ENCODE data around the gene MN1.

The MN1 gene

DNA sequence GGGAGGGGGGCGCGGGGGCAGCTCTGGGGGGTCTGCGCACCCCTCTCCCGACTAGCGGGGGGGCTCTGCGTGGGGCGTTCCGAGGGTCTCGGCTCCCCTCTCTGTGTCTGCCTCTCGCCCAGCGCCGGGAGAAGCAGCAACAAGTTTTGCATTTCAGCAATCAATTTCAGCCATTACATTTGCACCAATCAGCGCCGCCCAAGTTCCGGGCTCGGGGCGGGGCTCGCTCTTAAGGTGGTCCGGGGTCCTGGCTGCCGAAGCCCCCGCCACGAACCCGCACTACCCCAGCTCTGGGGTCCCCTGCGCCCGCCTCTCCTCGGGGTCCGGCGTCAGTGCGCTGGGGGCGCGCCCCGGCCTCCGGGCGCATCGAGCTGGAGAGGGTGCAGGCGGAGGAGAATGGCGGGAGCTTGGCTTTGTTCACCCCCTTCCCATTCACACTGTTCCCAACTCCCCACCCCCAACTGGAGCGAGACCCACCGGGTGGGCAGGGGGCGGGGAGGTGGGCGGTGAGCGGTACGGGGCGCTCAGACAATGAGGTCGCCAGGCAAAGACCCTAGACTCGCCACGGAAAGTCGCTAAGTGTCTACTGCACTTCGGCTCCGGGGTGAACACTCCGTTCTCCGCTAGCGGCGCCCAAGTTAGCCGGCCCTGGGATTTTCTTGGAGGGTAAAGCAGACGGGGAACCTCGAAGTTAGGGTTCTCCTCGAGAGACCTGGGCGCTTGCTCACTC is at the start of gene MN1:
Gene MN1 (minus strand): TSS at position 141 of the 730 bp plus-strand sequence. CDS start 1,213 bp downstream, outside the sequence.
- peak; percentile 67 for DNase-seq

DNA sequence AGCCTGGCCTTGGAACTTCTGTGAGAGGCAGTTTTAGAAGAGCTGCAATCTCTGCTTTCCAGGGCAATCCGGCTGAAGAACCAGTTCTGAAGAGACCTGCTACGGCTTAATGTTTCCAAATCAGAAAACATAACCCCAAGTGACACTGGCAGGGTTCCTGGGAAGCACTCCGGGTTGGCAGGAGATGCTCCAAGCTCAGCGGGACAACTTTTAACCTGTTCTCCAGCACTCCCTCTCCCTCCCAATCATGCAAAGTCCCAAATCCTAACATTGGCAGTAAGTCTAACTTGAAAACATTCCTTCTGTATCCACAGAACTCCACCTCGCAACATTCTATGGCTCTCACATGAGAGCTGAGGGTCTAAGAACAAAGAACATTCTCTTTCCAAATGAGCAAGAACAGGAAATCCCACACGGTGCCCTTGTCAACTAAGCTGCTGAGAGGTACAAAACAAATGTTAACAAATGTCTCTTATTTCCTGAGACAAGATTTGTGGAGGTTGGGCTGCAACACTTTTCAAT is 48.5 kb upstream of the MN1 start:
- DNase-seq = peak; percentile 28

DNA sequence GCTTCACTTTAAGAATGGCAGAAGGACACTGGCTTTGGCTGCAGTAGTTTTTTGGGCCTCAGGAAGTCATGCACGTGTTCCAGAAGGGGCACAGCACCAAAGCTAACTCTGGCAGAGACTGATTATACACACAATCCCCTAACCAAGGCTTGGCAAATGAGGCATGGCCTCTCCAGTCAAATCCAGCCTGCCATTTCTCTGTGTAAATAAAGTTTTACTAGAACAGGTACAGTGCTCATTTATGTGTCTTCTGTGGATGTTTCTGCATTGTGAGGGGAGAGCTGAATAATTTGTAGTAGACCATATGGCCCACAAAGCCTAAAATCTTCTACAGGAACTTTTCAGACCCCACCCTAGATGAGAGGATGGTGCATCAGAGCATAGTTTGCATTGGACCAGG is 46.4 kb upstream of the MN1 start:
- DNase-seq = no peak

DNA sequence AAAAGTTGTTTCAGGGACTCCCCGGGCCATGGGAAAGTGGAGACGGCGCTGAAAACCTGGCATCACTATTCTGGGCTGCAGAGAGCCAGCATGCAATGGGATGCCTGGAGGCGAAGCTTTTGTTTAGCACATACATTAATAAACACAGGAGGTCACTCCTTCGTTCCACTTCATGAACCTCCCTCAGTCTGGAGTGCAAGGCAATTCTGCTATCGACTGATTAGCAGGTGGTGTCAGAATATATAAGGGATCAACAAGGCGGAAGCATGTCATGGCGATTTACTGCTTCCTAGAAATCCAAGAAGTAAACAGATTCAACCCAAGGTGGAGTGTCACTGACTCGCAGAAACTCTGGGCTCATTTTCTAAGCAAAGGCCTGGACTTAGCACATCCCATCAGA is 45.4 kb upstream of the MN1 start:
- no peak for DNase-seq

DNA sequence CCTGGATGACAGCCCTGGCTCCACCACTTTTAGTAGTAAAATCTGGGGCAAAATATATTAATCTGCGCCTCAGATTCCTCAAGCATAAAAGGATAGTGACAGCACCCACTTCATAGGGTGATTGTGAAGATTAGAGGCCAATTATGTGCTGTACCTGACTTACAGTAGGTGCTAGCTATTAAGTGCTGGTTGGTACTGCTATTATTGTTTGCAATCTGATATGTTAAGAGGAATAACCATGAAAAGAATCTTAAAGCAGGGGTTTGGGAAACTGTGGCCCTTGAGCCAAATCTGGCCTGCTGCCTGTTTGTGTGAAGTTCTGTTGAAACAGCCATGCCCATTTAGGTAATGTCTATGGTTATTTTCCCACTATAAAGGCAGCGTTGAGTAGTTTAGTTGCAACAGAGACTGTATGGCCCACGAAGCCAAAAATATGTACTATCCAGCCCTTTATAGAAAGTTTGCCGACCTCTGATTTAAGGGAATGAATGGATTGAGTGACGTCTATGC is 44.7 kb upstream of the MN1 start:
- DNase-seq = no peak

DNA sequence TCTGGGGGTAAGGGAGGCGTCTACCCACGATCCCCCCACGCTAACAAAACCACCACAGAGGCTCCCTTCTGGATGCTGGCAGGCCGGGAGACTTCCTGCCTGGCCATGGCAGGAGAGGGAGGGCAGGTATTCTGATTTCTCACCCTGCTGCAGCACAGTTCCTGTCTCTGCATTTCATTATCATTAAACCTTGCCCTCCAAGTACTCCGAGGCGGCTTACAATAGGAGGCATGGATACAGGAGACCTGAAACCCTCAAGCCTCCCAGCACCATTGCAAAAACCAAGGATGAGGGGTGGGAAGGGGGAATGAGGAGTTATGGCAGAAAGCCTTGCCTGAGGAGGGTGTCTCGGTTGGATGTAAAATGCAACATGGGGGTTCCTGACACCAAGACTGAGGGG is 44.1 kb upstream of the MN1 start:
- DNase-seq = no peak

DNA sequence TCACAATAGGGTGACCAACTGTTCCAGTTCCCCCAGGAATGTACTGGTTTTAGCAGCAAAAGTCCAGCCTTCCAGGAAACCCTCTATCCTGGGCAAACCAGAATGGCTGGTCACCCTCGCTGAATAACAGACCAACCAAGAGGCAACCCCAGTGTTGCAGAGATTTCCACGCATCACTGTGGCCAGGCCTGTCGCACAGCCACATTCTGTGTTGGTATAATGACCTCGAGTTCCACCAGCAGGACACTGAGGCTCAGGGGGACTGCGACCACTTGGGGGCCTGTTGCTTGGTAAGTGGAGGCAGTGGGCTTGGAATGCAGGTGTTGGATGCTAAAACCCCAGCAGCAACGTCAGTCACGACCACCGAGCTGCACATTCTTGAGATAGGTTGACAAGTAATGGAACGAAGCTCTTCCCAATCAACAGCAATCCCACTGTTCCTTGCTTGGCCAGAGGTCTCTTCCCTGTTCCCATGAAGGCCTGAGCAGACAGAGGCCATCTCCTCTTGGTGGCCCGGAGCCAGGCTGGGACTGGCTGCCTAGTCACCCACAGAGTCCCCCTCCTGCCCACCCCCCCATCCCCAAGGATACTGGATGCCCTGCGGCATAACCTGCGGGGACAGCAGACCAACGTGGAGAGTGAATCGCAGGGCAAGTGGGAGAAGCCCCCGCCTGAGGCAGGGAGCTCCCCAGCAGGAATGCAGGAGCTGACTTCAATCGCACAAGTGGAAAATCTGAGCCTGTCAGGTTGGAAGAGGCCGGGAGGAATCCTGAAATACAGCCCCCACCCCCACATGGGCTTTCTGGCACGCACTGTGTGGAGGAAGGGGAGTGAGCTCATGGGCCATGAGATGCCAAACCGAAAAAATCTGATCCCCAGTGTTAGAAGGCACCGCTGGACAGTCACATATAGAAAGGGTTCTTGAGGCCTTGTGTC is 43.4 kb upstream of the MN1 start:
- DNase-seq = peak; percentile 66

DNA sequence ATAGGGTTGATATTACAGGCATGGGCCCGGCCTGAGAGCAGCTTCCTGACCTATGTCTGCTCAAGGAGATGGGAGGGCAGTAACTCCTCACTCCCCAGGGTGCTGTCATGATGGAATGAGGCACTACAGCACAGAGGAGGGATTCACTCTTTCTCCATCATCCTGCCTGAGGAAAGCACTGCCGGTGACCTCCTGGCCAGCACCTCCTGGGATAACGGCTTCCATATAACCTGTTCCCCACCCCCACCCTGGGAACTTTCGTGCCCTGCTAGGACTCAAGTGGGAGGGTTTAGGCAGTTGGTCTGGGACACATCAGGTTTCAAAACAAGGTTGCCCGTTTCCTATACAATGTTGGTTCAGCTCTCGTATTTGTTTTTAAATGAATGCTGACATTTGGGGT is 42.7 kb upstream of the MN1 start:
- no peak for DNase-seq

DNA sequence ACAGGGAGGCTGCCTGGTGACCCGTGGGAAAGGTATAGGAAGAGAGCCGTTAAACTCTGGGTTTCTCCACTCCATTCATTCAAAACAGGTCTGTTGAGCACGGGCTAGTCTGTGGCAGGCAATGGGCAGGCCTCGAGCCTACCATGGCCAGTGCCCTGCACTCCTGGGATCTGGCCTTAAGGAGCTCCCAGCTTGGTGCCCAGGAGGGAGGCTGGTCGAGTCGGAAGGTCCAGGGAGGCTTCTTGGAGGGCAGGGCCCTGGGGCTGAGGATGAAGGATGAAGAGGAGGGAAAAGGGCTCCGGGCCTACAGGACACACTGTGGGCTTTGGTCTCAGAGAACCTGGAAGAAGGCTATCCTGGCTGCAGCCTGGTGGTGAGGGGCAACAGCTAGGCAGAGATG is 41.9 kb upstream of the MN1 start:
- DNase-seq = no peak

DNA sequence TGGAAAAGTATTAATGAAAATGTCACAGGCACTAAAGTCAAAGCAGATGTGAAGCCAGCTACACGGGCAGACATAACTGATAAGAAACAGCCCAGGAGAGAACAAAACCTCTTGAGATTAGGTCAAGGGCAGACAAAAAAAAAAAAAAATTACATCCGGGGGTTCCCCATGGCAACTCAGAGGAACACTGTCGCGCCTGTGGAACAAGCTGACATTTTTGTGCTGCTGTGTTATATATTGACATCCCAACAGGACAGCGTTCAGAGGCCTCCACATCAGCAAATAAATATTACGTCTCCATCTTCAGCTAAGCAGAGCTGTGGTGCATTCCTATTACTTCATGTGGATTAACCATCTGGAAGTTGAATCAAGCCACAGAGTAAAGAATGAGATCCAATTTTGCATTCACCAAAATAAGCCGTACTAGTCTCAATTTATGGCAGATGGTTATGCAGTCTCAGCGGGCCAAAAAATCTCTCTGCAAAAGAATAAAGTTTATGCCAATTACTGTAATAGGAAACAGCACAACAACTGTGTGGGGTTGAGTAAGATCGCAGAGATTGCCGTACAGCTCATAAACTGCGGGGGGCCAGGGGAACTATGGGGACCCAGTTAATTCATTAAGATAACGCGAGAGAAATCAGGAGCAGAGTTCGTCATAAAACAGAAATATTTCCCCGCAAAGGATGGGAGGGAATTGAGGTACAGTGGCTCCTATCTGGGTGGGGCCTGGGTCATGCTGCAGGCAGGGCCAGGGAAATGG is 41.3 kb upstream of the MN1 start:
- DNase-seq = peak; percentile 83

DNA sequence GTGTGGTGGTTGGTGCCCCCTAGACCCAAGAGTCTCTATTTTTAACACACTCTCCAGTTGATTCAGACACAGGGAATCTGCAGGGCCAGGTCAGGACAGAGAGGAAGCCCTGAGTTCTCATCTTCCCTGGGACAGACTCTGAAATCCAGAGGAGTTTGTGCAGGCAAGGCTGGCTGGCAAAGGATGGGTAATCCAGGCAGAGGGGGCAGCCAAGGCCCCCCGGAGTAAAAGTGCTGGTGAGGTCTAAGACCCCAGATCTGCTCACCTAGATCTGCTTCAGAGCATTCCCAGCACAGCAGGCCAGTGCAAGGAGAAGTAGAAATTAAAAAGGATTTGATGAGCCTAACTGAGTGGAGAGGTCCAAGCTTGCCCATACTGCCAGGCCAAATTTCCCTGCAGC is 40.6 kb upstream of the MN1 start:
- no peak for DNase-seq

DNA sequence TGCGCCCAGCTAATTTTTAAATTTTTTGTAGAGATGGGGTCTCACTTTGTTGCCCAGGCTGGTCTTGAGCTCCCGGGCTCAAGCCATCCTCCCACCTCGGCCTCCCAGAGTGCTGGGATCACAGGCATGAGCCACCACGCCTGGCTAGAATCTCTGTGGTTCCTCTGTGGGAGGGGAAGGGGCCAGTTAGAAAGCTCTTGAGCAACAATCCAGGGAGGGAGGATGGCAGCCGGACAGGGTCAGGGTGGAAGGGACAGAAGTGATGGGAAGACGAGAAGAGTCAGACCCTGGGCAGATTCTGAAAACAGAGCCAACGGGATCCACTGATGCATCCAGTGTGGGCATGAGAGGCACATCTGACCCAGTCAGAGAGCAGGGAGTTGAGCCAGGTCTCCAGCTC is 38.9 kb upstream of the MN1 start:
- no peak for DNase-seq

DNA sequence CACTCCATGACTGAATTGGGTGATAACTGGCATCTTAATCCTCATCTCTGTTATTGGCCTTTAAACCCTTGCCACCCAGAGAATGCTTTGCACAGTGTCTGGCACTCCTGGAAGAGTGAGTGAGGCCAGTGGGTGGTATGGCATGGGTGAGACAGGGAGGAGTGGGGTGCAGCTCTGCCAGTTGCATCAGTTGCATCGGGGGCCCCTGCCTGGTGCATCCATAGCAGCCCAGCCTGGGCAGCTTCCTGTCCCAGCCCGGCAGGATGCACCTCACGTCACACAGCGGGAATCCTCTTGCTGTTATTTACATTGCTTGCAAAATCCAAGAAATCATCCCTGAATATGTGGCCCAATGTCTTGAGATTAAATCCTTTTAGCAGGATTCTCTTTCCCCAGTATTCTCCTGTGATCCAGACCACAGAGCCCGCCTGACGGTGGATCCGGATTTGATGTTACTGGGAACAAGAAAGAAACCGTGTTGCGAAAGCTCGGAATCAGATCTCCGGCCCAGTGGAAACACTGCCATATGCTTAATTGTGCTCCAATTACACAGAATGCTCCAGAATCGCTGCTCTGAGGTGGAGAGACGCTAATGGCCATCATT is 37.6 kb upstream of the MN1 start:
- DNase-seq = no peak

DNA sequence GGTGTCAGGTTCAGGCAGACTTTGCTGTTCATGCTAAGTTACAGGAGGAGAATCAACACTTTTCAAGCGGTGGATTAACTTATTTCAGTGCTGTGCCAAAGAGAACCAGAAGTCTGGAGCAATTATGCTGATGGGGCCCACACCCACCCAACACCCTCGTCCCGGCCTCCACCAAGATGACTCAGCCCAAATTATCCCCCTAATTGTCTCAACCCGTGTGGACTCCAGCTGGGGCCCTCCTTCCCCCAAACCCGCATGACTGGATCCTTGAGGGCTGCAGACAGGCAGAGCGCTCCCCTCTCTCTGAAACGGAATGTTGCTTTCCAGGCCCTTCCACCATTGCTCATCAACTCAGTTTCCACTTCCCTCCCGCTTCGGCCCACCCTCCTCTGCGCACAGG is 34.6 kb upstream of the MN1 start:
- peak; percentile 95 for DNase-seq

DNA sequence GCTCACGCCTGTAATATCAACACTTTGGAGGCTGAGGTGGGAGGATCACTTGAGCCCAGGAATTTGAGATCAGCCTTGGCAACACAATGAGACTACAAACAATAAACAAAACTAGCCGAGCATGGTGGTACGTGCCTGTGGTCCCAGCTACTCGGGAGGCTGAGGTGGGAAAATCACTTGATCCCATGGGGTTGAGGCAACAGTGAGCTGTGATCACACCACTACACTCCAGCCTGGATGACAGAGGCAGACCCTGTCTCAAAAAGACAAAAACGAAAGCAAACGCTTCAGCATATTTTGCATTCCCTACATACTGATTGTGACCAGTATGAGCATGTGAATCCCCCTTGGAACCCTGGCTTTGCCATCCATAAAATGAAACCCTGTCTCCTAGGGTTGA is 33.9 kb upstream of the MN1 start:
- peak; percentile 76 for DNase-seq

DNA sequence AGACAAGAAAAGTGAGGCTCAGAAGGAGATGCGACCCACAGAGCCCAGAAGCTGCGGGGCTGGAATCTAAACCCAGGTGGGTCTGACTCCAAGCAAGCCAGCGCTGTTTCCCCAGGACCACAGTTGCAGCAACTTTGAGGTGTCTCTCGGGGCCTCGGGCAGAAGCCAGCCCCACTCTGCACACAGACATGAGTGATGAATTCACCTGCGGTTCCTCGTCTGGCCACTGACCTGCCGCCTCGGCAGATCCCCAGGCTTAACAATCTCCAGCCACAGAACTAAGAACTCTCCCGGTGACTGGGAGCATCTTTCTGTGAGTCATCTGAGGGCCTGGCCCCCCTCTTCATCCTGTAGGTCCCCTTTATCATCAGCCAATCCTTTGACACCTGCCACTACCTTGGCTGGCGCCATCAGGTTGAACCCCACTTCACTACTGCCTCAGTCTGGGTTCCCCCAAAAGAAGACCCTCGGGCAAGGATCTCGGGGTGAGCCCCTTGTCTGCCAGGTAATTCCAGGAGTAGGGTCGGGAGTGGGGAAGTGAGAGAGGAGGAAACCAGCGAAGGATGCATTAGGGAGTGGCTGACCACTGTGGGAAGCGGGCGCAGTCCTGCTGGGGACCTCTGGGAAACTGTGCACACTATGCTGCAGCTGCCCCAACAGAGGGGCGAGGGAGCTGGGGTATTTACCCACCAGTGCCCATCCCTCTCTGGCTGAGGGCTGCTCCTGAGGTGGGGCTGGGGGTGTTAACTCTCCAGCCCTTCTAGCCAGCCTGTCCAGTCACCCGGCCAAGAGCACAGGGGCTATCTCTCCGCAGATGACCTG is 33.0 kb upstream of the MN1 start:
- DNase-seq = no peak

DNA sequence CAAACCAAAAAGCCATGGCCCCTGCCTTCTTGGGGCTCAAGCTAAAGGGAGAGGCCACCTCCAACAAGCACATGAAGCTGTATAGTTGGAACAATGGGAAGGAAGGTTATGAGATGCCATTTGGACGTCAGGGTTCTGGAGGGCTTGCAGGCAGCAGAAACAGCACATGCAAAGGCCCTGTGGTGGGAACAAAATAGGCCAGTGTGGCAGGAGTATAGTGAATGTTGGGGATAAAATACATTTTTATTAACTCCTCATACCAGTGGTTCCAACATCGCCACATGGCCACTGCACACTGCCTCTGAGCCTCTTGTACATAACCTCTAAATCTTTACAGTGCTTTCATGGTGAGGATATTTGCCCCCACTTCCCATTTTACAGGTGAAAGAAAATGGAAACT is 32.2 kb upstream of the MN1 start:
- DNase-seq = no peak

DNA sequence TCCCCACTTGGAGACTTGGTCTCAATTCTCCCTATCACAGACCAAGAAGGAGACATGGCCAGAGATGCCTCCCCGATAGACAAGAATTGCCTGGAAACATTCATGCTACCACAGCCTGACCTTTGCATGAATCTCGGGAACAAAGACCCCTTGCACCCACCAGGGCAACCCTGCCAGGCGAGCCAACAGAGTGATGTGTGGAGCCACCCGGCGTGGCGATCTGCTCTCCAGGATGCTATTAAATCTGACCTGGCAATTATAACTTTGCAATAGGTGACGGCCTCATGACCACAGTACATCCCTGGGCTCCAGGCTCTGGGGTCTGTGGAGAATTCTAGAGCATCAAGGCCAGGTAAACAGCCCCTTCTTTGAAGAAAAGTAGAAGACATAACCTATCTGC is 31.1 kb upstream of the MN1 start:
- DNase-seq = no peak

DNA sequence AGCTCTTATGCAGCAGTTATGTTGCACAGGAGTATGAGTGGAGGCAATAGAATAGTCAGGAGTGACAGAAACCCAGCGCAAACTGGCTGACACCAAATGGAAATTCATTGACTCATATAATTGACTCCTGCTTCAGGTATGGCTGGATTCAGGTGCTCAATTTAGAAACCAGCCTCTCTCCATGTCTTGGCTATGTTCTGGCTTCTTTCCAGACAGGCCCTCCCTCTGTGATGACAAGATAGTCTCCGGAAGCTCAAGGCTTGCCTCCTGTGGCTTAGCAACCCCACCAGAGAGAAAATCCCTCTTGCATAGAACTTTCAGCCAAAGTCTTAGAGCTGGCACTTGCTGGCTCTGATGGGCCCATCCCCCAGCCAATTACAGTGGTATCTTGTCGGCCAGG is 28.1 kb upstream of the MN1 start:
- DNase-seq = no peak

DNA sequence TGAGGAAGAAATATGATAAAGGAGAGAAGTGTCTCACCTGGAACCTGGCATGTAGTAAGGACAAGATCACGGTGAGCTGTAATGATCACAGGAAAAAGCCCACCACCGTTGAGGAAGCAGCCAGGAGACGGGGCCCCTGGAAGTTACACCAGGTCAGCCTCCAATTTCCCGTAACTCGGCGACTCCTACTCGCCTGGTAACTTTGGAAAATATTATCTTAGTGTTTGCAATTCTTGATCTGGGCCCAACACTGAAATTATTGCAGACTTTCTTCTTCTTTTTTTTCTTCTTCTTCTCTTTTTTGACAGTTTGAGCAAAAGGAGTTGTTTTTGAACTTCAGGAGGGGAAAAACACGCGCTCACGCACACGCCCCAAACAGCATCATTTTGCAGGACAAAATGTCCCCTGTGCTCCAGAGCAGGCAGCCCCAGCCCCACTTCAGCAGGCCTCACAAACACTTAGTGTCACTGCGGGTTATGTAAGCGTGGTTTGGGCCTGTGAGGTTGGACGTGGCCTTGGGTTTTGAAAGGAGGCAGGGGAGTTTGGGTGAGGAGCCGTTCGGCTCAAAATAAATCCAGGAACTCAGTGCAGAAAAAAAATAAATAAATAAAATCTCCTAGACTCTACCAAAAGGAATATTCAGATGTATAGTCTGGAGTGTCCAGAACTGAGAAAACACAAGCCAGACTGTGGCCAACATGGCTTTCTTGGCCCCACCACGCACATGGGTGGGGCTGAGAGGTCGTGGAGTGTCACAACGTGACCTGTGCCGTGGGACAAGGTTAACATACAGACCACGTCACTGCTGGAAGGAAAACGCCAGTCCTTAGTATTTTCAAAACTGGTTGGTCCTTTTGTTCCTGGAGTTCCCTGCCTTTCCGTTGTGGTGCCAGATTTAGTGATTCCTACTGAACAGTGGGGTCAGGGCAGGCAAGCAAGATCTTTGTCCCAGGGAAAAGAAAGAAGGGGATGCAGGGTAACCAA is 26.3 kb upstream of the MN1 start:
- DNase-seq = no peak
